HEK293 (cell line): ENCODE data around the gene ZMYM4.

Source experiments
- CTCF ChIA-PET: fragments of 350-600 bp; formaldehyde crosslinking; extraction: SDS; loops from one replicate; lab custom pipeline; 2021; ENCODE audit warnings: antibody characterized with exemption; lab: Yijun Ruan, JAX
- POLR2A ChIA-PET: fragments of 300-600 bp; formaldehyde crosslinking; extraction: SDS; loops from one replicate; lab custom pipeline; 2020; ENCODE audit warnings: antibody characterized with exemption, inconsistent platforms; lab: Yijun Ruan, JAX
- H3K27ac ChIP-seq: fragments of 200-500 bp; sonication (Bioruptor generic); 2 replicates; pipeline ENCODE4 v1.5.1; 2014; ENCODE audit warnings: low read depth, low read length, control low read depth, inconsistent platforms; ENCODE audit errors: extremely low read depth
- H3K36me3 ChIP-seq, 2 experiments: fragments of 200-500 bp in 1 of 2; sonication (Bioruptor generic) in 1 of 2; 1 replicate in 1 of 2; 2 replicates in 1 of 2; pipeline ENCODE4 v1.5.1; 2014 to 2017; ENCODE audit warnings: inconsistent platforms in 2 of 2, low read length in 2 of 2; ENCODE audit not compliant: control insufficient read depth in 2 of 2, insufficient read depth in 1 of 2
- H3K4me1 ChIP-seq: fragments of 200-500 bp; sonication (Bioruptor generic); 2 replicates; pipeline ENCODE4 v1.5.1; 2014; ENCODE audit warnings: mild to moderate bottlenecking, low read length, inconsistent platforms; ENCODE audit not compliant: control insufficient read depth, insufficient read depth
- H3K4me3 ChIP-seq: 2 replicates; pipeline ENCODE4 v1.5.1; 2011; ENCODE audit warnings: low read depth, mild to moderate bottlenecking, control low read depth, low read length, moderate library complexity
- H3K9me3 ChIP-seq: fragments of 200-500 bp; sonication (Bioruptor generic); 2 replicates; pipeline ENCODE4 v1.5.1; 2014; ENCODE audit warnings: low read depth, low read length, inconsistent platforms; ENCODE audit not compliant: control insufficient read depth, insufficient read depth
- KLF1 ChIP-seq: fragments of 450-650 bp; formaldehyde crosslinking; IDR thresholded peaks from 2 replicates; pipeline ENCODE4 v1.5.1; 2016; ENCODE audit warnings: missing biosample characterization, missing genetic modification characterization
- KLF10 ChIP-seq: fragments of 450-650 bp; IDR thresholded peaks from 2 replicates; pipeline ENCODE4 v1.5.1; 2018; ENCODE audit warnings: missing biosample characterization, mild to moderate bottlenecking, missing genetic modification characterization
- PRDM6 ChIP-seq: fragments of 450-650 bp; formaldehyde crosslinking; IDR thresholded peaks from 2 replicates; pipeline ENCODE4 v1.5.1; 2017; ENCODE audit warnings: missing biosample characterization, missing genetic modification characterization
- SCRT1 ChIP-seq: fragments of 450-650 bp; formaldehyde crosslinking; IDR thresholded peaks from 2 replicates; pipeline ENCODE4 v1.5.1; 2016; ENCODE audit warnings: missing biosample characterization, missing genetic modification characterization, borderline replicate concordance
- SP7 ChIP-seq: fragments of 450-650 bp; formaldehyde crosslinking; IDR thresholded peaks from 2 replicates; pipeline ENCODE4 v1.5.1; 2016; ENCODE audit warnings: missing biosample characterization, missing genetic modification characterization
- ZBTB17 ChIP-seq: fragments of 450-650 bp; formaldehyde crosslinking; IDR thresholded peaks from 2 replicates; pipeline ENCODE4 v1.5.1; 2016; ENCODE audit warnings: missing biosample characterization, missing genetic modification characterization
- ZBTB48 ChIP-seq: fragments of 450-650 bp; formaldehyde crosslinking; IDR thresholded peaks from 2 replicates; pipeline ENCODE4 v1.5.1; 2016; ENCODE audit warnings: missing biosample characterization, missing genetic modification characterization
- ZFHX2 ChIP-seq: fragments of 450-650 bp; formaldehyde crosslinking; conservative IDR thresholded peaks from 2 replicates; pipeline ENCODE4 v1.5.1; 2016; ENCODE audit warnings: missing biosample characterization, missing genetic modification characterization
- ZIC2 ChIP-seq: fragments of 450-650 bp; formaldehyde crosslinking; IDR thresholded peaks from 2 replicates; pipeline ENCODE4 v1.5.1; 2016; ENCODE audit warnings: missing biosample characterization, missing genetic modification characterization
- ZNF174 ChIP-seq: fragments of 450-650 bp; formaldehyde crosslinking; IDR thresholded peaks from 2 replicates; pipeline ENCODE4 v1.5.0; 2017; ENCODE audit warnings: missing biosample characterization, mild to moderate bottlenecking, missing genetic modification characterization
- ZNF426 ChIP-seq: fragments of 450-650 bp; formaldehyde crosslinking; IDR thresholded peaks from 2 replicates; pipeline ENCODE4 v1.5.1; 2017; ENCODE audit warnings: missing biosample characterization, missing genetic modification characterization, mild to moderate bottlenecking, inconsistent platforms, moderate library complexity
- ZNF473 ChIP-seq: fragments of 450-650 bp; formaldehyde crosslinking; IDR thresholded peaks from 2 replicates; pipeline ENCODE4 v1.5.1; 2017; ENCODE audit warnings: missing biosample characterization, missing genetic modification characterization
- ZNF600 ChIP-seq: fragments of 450-650 bp; formaldehyde crosslinking; IDR thresholded peaks from 2 replicates; pipeline ENCODE4 v1.5.1; 2016; ENCODE audit warnings: missing biosample characterization, missing genetic modification characterization
- ZNF621 ChIP-seq: fragments of 450-650 bp; formaldehyde crosslinking; IDR thresholded peaks from 2 replicates; pipeline ENCODE4 v1.5.1; 2017; ENCODE audit warnings: missing biosample characterization, missing genetic modification characterization
- ZNF629 ChIP-seq: fragments of 450-650 bp; formaldehyde crosslinking; IDR thresholded peaks from 2 replicates; pipeline ENCODE4 v1.5.1; 2017; ENCODE audit warnings: missing biosample characterization, missing genetic modification characterization
- ZNF776 ChIP-seq: fragments of 450-650 bp; formaldehyde crosslinking; IDR thresholded peaks from 2 replicates; pipeline ENCODE4 v1.5.0; 2017; ENCODE audit warnings: missing biosample characterization, missing genetic modification characterization, borderline replicate concordance
- TF ChIP-seq, protein P1 (sequence below): fragments of 450-650 bp; formaldehyde crosslinking; IDR thresholded peaks from 2 replicates; pipeline ENCODE4 v1.5.1; 2016; ENCODE audit warnings: missing biosample characterization, missing genetic modification characterization, low read depth
- TF ChIP-seq, protein P2 (sequence below): fragments of 450-650 bp; formaldehyde crosslinking; IDR thresholded peaks from 2 replicates; pipeline ENCODE4; 2016; ENCODE audit warnings: missing biosample characterization, missing genetic modification characterization

Gene ZMYM4

DNA sequence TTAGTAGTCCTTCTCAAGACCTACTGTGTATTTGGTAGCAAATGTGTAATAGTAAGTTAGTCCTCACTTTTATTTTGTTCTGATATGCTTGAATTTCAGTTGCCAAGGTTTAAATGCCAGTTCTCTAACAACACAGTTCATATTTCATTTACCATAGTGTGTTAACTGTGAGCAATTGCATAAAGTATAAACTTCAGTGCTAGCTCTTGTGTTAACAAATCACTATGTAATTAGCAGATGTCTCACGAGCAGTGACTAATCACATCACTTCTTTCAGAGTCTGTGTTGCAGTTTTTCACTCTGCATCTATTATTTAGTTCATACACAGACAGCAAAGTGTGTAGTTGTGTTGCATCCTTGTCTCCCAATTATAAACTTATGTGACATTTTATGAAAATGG is 47.8 kb downstream of the ZMYM4 start:
- Histone ChIP-seq H3K27ac (no peak overlapping the region), H3K4me3 (no peak overlapping the region), H3K36me3 (peaks cover under 1 to 2% of the 10 kb centered on the region in 2 experiments; a peak in 2 of 3 replicates), H3K4me1 (peaks cover 8% of the 10 kb centered on the region), H3K9me3 (no peaks in the 10 kb centered on the region)
- ChIA-PET CTCF (interaction anchor here (0.6 kb wide), 1 partner anchor 516 kb away, joined by 5 read pairs; no protein-coding TSS in a partner anchor), POLR2A (no interaction called here)
- TF ChIP-seq ZBTB48, result no peak
- TF ChIP-seq SP7 (tag by site-specific recombination), result peak; percentile 57; the same call in 1 of the 2 replicates

DNA sequence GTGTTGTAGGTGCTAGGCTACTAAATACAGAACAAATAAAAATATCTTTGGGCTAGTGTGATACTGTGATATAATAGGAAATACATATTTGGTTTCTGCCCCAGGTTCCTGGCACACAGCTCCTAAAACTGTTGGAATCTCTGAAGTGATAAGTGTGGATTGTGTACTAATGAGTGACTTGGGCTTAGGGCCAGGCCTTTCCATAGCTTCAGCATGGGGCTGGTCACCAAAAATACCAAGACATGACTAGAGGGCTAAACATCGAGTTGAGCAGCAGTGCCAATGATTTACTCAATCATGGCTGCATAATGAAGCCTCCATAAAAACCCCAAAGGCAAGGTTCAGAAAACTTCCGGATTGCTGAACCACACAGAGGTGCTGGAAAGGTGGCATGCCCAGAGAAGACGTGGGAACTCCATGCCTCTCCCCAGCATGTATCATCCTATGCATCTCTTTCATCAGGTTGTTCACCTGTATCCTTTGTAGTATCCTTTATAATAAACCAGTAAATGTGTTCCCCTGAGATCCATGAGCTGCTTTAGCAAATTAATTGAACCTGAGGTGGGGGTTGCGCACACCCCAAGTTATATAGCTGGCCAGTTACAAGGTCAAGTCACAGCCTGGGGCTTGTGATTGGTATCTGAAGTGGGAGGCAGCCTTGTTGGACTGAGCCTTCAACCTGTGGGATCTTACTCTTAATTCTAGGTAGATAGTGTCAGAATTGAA is 51.6 kb downstream of the ZMYM4 start:
- H3K4me1 ChIP-seq, result peaks cover 11% of the 10 kb centered on the region
- peaks cover 0 to 3% of the 10 kb centered on the region in 2 experiments; a peak in 1 of 3 replicates for H3K36me3 ChIP-seq
- ChIA-PET POLR2A (interaction anchor here (0.5 kb wide), 1 partner anchor 27 kb away, joined by 4 read pairs; no protein-coding TSS in a partner anchor), CTCF (no interaction called here)
- H3K4me3 ChIP-seq, result no peak overlapping the region
- H3K9me3 ChIP-seq, result no peaks in the 10 kb centered on the region
- H3K27ac ChIP-seq, result no peak overlapping the region
- TF ChIP-seq ZNF426, result no peak
- TF ChIP-seq SCRT1, result peak; percentile 91
- peak; percentile 49; the same call in 1 of the 2 replicates for TF ChIP-seq ZBTB17 (tag by site-specific recombination)

DNA sequence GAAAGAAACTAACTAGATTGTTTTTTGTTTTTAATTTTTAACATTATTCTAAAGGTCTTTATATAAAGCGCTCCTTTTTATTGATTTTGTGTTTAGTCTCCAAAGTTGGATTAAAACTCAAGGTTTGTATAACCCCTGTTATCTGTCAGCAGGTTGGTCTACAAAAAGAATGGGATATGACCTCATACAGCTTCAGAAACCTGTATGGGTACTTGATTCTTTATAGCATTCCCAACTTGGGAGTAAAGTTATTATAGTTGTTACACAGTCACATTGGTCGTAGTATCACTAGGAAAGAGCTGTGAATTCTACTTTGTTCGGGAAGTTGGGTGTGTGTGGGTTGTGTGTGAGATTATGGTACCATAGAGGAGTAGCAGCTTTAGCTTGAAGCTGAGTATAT is 52.4 kb downstream of the ZMYM4 start:
- POLR2A ChIA-PET, result interaction anchor here (0.5 to 0.6 kb wide), 3 partner anchors 26 to 127 kb away, joined by 3 to 5 read pairs (median 4); no protein-coding TSS in a partner anchor
- Histone ChIP-seq H3K36me3 (peaks cover 0 to 3% of the 10 kb centered on the region in 2 experiments; a peak in 1 of 3 replicates), H3K27ac (no peak overlapping the region), H3K4me1 (peaks cover 12% of the 10 kb centered on the region), H3K4me3 (no peak overlapping the region), H3K9me3 (no peaks in the 10 kb centered on the region)
- CTCF ChIA-PET, result no interaction called here
- TF ChIP-seq ZNF473 (tag by site-specific recombination) (no peak), PRDM6 (peak; percentile 62), ZNF629 (tag by site-specific recombination) (peak; percentile 44; the same call in 1 of the 2 replicates), ZNF600 (tag by site-specific recombination) (peak; percentile 42; the same call in 1 of the 2 replicates)
- TF ChIP-seq, protein P1, sequence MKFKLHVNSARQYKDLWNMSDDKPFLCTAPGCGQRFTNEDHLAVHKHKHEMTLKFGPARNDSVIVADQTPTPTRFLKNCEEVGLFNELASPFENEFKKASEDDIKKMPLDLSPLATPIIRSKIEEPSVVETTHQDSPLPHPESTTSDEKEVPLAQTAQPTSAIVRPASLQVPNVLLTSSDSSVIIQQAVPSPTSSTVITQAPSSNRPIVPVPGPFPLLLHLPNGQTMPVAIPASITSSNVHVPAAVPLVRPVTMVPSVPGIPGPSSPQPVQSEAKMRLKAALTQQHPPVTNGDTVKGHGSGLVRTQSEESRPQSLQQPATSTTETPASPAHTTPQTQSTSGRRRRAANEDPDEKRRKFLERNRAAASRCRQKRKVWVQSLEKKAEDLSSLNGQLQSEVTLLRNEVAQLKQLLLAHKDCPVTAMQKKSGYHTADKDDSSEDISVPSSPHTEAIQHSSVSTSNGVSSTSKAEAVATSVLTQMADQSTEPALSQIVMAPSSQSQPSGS, result 0 out of 2 replicates have a peak, but pooled peaks have one; percentile 8

GRCh38 chr1:35324486-35324885 is 56.0 kb downstream of the ZMYM4 start:
- POLR2A ChIA-PET, result no interaction called here
- H3K4me3 ChIP-seq, result no peak overlapping the region
- H3K4me1 ChIP-seq, result peaks cover 12% of the 10 kb centered on the region
- H3K36me3 ChIP-seq, result peaks cover 7 to 24% of the 10 kb centered on the region in 2 experiments; a peak in 2 of 3 replicates
- no peak overlapping the region for H3K27ac ChIP-seq
- no peaks in the 10 kb centered on the region for H3K9me3 ChIP-seq
- CTCF ChIA-PET, result no interaction called here
- TF ChIP-seq ZNF776 (no peak), KLF1 (tag by site-specific recombination) (no peak), ZFHX2 (tag by site-specific recombination) (no peak), ZIC2 (tag by site-specific recombination) (no peak), ZNF174 (tag by site-specific recombination) (no peak), KLF10 (tag by site-specific recombination) (no peak), ZNF621 (tag by site-specific recombination) (no peak)
- TF ChIP-seq, protein P2, sequence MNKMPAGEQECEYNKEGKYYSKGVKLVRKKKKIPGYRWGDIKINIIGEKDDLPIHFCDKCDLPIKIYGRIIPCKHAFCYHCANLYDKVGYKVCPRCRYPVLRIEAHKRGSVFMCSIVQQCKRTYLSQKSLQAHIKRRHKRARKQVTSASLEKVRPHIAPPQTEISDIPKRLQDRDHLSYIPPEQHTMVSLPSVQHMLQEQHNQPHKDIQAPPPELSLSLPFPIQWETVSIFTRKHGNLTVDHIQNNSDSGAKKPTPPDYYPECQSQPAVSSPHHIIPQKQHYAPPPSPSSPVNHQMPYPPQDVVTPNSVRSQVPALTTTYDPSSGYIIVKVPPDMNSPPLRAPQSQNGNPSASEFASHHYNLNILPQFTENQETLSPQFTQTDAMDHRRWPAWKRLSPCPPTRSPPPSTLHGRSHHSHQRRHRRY (tag by site-specific recombination), result no peak
- TF ChIP-seq, protein P1, result no peak
